PC-3 (cell line): ENCODE data around the gene AK4.

Source experiments
- CTCF ChIP-seq: fragments of 300-600 bp; sonication (generic); conservative IDR thresholded peaks from 2 replicates; pipeline ENCODE4 v1.5.1; 2017; ENCODE audit warnings: antibody characterized with exemption, low read depth, mild to moderate bottlenecking, low read length
- EZH2 ChIP-seq: fragments of 300-600 bp; sonication (generic); IDR thresholded peaks from one replicate; pipeline ENCODE4 v1.6.1; 2017; ENCODE audit warnings: antibody characterized with exemption, mild to moderate bottlenecking, low read length; ENCODE audit not compliant: unreplicated experiment

GRCh38 chr1:65167586-65168242 lies 19.7 kb downstream of the AK4 start:
- TF ChIP-seq EZH2 = no peak
- no peak for TF ChIP-seq CTCF
